Activated naive CD8-positive, alpha-beta T cell (primary cell): ENCODE measurements around the gene FXYD6.

ENCODE experiments used
- H3K27ac Mint-ChIP-seq: one replicate; pipeline ENCODE4 v1.8.0; 2021; ENCODE audit warnings: mixed read lengths
- H3K27me3 Mint-ChIP-seq: one replicate; pipeline ENCODE4 v1.8.0; 2021; ENCODE audit warnings: mixed read lengths
- H3K36me3 Mint-ChIP-seq: one replicate; pipeline ENCODE4 v1.8.0; 2021; ENCODE audit warnings: mixed read lengths
- H3K4me1 Mint-ChIP-seq: one replicate; pipeline ENCODE4 v1.8.0; 2021; ENCODE audit warnings: low read depth, mixed read lengths
- H3K4me3 Mint-ChIP-seq: one replicate; pipeline ENCODE4 v1.8.0; 2021; ENCODE audit warnings: mild to moderate bottlenecking, mixed read lengths
- H3K9me3 Mint-ChIP-seq: one replicate; pipeline ENCODE4 v1.8.0; 2021; ENCODE audit warnings: low read depth, mixed read lengths

The FXYD6 gene

DNA sequence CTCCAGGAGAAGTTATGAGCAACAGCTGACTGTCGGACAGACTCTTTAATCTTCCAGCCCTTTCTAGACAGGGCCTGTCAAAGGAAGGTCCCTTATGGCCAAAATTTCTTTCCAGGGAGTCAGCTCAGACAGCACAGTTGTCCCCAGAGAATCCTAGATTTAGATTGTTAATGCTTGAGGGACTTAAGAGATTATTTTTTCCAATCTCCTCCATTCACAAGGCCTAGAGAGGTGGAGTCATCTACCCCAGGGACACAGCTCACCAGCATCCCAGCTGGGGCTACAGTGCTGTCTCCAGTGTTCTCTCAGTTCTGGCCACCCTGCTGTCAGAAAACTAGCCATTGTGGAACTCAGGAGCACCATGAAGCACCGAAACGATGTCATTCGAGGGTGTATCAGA is 87.2 kb downstream of the FXYD6 start:
- no peaks in the 10 kb centered on the region for H3K4me1 Mint-ChIP-seq
- no peak overlapping the region for H3K27ac Mint-ChIP-seq
- no peaks in the 10 kb centered on the region for H3K9me3 Mint-ChIP-seq
- no peaks in the 10 kb centered on the region for H3K36me3 Mint-ChIP-seq
- no peak overlapping the region for H3K4me3 Mint-ChIP-seq
- H3K27me3 Mint-ChIP-seq, result peaks cover 18% of the 10 kb centered on the region
